NK-92 (cell line): ENCODE results near the gene NRG2.

Experiments
- DNase-seq: peaks from one replicate; lab custom pipeline; 2025; ENCODE audit not compliant: unreplicated experiment; lab: John Stamatoyannopoulos, UW

Gene NRG2

DNA sequence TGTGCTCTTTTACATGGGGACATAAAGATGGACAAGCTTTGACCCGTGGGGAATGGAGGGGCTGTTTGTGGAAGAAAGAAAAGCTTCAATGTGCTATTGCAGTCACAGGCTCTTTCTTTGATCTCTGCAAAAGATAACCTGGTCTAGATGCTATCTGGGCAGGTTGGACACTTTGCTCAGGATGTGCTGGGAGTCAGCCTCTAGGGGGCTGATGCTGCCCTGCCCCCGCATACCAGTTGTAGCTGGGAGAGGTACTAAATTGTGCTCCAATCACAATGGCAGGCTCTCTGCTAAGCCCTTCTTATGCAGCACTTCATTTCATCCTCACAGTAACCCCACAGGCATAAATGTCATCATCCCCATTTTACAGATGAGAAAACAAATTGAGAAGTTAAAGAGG is 180.3 kb downstream of the NRG2 start:
- DNase-seq, result no peak

DNA sequence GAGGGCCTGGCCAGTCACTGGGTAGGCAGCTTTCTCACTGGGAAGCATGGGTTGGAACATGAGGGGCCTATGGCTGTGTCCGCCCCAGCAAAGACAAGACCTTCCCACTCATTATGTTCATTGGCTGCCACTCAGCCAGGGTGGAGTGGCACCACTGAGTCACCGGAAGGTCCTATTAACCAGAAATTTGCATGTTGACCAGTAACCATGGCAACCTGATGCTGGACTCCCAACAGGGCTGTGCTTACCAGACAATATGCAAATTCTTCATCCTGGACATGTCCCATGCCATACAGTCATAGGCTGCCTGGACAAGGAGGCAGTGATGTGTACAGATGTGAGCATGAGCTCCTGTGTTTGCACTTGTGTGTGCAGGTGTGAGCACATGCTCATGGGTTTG is 180.8 kb downstream of the NRG2 start:
- no peak for DNase-seq

DNA sequence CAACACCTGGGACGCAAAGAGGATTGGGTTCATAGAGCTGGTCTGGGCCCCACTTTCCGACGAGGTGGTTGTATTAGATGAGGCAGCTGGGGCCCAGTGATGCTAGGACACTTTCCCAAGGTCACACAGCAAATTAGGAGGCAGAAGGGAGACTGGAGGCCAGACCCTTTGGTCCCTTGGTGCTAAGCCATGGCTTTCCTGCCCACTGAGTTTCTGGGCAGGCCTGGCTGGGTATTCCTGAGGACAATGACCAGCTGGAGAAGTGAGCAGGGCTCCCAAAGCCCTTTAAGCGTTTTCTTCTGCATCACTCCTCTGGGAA is 181.3 kb downstream of the NRG2 start:
- DNase-seq, result no peak

DNA sequence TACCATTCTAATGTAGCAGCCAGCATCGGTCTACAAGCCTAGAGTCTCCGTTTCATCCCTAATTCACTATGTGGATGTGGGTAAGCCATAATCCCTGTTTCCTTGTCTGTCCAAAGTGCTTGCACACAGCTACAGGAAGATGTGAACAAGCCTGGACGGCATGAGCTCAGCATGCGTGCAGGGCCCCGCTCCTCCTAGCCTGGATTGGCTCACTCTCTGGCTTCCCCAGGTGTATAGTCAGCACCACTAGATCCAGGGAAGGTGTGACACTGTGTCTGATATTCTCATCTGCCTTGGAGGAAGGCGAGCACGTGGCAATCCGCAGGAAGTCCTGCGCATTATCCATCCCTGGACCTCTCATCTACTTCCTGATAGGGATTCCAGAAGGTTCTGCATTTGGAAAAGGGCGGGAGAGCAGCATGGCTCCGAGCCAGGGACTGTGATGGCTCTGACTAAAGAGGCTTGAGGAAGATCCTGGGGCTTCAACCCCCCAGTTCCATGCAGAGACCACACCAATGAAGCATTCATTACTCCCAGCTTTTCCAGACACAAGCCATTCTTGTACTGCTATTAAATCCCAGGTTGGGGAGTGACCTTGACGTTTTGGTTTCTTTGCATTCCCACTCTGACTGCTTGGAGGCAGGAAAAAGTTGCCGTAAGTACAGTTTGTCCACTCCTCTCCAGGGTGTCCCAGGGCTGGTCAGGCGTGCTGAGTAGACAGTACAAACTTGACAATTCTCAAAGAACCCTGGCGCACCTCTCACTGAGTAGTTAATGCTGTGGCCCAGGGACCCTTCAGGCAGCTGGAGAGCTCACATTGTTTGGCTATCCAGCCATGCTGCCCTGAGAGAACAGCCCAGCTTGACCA is 181.8 kb downstream of the NRG2 start:
- no peak for DNase-seq

DNA sequence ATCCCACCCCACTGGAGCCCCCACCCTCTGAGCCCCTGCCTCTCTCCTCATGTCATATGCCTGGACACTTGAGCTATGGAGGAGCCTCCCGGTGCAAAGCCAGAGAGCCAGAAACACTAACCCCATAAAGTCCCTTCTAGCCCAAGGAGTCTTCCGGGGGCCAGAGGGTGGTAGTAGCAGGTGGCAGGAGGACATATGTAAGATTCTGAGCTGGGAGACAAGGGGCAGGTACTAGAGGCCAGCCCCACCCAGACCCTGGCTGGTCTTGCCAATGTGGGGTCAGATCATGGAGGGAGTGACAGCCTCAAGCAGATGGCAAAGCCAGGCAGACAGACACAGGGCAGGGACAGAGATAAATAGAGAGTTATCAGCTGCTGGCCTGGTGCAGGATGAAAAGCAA is 184.1 kb downstream of the NRG2 start:
- no peak for DNase-seq

DNA sequence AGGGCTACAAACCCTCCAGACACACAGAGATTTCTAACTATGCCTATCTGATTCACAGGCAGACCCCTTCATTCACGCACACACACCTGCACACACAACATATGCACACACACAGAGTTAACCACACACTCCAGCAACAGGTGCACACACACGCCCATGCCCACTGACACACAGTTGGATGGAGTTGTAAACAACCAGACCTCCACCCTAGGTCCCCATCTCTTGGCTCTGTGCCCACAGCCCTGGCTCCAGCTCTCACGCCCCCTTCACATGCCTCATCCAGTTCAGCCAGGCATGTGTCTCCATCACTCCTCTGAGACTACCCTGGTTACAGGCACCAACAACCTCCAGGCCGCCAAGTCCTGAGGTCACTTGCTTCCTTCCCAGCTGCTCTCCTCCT is 186.4 kb downstream of the NRG2 start:
- DNase-seq, result no peak

DNA sequence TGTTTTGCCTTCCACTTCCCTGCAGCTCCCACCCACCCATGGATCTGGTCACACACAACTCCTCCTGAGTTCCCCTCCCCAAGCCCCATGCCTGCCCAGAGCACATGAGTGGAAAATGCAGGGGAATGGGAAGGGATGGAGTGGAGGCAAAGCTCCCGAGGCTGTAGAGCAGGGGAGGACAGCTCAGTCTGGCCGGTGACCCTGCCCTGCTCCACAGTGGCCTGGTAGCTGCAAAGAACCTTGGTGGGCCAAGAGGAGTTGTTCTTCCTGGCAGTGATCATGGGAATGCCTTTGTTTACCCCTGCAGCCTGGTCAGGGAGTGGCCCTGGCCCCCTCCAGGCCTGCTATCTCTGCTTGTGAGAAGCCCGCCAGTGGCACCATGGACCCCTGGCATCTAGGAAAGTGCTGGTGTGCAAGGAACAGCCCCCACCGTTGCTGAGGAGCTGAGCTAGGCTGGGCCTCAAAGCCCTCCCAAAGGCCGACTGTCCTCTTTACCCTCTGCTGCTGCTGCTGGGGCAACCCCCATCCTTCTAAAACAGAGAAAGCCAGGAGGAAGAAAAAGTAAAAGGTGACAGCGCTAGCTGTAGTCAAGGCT is 187.1 kb downstream of the NRG2 start:
- DNase-seq, result no peak

DNA sequence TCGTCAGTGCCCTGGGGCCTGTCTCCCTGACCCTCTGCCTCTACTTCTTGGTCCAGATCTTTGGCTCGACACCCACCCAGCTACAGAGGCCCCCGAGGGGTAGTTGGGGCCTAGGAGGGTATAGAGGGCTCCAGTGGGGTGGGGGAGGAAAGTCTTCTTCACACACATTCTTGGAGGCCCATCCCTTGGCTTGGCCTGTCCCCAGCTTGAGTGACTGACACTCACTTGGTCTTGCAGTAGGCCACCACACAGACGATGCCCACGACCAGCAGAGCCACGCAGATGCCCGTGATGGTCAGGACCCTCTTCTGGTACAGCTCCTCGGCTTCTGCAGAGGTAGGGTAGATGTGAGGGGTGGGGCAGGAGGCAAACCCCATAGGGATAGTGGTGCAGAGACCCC is 187.6 kb downstream of the NRG2 start:
- DNase-seq, result no peak

DNA sequence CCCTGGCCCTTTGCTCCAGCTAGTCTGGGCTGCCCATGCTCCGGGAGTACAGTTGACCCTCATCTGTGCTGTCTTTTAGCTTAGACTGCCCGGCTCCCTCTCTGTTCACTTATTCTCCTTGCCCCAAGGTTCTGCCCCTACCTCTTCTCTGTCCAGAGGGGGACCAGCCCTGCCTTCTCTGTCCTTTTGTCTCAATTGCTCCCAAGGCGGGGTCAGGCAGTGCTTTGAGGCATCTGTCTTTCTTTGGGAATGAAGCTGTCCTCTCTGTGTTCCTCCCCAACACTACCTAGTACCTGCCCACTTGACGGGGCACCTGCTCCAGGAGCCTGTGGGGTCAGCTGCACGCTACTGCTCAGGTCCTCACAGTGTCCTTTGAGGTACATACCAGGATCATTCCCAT is 188.1 kb downstream of the NRG2 start:
- DNase-seq, result no peak

DNA sequence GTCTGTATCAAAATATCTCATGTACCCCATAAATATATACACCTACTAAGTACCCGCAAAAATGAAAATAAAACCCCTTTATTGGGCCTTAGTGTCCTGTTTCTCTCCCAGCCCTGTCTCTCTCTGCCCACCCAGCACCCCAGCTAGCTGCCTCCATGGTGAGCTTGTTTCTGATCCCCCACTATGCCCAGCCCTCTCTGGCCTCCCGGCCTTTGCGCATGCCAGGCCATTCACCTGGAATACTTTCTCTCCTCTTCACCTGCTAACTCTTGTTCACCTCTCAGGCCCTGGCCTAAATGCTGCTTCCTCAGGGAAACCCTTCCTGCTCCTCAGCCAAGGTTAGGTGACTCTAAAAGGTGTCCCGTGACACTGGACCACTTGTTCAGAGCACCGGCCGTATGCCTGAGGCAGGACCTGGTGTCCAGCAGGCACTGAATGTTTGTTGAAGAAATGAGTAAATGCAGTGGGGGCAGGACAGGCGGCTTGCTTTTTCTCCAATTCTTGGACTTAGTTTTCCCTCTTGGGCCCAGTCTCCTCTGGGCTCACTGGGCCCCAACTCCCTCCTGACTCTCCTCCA is 189.0 kb downstream of the NRG2 start:
- DNase-seq, result no peak

DNA sequence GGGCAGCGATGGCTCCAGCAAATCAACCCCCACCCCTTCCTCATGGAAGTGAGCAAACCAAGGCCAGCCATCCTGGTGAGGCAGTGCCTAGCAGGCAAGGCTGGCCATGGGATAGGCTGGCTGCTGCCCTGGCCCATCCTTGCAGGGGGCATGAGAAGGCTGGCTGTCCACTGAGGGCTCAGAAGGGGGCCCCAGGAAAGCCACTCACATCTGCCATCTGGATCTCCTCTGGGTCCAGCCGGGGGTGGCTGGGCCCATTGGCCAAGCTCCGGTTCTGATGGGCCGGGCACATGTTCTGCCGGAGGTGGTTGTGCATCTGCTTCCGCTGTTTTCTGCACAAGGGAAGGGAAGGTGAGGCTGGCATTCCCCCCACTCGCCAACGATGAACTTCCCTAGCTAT is 190.4 kb downstream of the NRG2 start:
- no peak for DNase-seq

DNA sequence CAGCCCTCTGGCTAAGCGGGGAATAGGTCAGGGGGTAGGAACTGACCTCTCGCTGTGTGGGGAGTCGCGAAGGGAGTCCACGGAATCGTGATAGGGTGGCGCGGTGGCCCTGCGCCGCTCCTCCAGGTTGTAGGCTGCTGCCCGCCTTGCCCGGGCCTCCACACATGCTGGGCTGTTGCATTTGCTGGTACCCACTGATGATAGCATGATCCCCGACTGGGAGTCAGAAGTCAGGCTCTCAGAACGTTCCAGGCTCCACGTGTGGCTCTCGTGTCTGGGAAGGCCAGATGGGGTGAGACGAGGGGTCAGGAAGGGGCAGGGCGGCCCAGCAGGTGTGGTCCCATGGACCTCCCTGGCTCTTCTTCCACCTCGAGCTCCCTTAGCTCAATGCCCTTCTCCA is 191.5 kb downstream of the NRG2 start:
- DNase-seq, result no peak

DNA sequence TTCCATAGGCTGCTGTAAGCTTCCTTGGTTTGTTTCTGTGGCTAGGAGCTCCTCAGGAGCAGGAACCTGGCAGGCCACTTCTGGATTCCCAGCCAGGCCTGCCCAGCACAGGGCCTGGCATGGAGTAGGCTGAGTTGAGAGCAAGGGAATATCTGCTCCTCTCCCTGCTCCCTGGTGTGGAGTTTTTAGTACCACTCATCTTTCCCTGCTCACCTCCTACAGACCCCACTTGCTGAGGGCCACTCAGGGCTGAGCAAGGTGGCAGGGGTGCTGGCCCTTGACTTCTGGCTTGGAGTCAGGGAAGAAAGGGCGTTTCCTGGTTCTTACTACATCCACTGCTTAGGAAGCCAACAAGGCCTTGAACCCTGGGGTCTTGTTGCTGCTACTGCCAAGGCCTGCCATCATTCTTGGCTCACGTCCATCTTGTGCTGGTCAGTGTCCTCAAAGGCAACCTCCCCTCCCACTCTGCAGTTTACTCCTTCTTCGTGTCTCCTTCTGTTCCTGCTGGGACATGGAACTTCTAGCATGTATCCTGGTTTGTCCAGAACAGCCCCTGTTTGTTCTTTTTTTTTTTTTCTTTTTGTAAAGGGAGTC is 192.6 kb downstream of the NRG2 start:
- no peak for DNase-seq

DNA sequence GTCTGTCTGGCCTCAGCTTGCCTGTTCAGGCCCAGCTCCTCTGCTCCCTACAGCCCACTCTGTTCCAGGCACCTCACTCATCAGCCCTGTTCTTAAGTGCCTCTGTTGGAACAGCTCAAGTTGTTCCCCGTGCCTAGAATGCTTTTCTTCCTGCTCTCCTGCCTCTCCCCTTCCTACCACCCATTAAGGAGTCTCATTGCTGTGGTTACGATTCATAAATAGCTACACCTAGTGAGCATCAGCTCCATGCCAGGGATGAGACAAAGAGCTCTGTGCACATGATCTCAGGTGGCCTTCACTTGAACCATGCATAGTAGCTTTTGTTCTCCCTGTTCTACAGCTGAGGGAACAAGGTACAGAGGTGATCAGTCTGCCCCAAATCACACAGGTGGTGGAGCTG is 193.2 kb downstream of the NRG2 start:
- DNase-seq, result no peak

DNA sequence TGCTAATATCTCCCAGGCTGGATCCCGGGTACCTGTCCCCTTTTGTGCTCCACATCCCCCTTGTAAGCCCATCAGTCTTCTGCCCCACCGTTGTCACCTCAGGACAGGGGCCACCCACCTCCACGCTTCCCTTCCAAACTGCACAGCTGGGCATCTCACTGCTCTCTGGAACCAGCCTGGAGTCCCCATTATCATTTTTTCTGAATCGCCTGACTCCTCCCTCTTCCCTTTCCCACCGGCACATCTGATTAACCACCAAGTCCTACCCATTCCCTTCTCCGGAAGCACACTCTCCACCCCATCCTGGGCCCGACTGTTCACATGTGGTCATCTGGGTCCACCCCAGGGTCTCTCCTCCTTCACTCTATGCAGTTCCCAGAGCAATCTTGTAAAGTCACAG is 193.6 kb downstream of the NRG2 start:
- no peak for DNase-seq

DNA sequence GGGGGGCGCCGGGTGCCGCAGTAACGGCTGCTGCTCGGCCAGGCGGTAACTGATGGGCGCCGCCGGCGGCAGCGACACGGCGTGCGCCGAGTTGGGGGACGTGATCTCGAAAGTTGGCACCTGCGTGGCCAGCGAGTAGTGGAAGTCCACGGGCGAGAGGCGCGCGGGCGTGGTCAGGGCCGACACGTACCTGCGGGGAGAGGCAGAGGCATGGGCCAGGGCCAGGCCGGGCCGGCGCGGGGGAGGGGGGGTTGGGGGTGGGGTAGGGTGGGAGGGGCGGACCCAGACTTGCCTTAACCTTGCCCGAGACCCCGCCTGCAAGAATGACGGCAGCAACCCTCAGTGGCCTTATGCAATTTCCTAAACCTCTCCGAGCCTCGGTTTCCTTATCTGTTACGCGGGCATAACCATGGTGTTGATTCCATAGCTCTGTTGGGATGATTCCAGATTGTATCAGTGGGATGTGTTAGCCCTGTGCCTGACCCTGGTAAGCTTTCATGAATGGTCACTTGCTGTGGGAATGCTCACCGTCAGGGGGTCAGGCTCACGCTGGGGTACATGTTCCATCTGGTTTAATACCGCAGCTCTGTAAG is 194.5 kb downstream of the NRG2 start:
- DNase-seq, result no peak

DNA sequence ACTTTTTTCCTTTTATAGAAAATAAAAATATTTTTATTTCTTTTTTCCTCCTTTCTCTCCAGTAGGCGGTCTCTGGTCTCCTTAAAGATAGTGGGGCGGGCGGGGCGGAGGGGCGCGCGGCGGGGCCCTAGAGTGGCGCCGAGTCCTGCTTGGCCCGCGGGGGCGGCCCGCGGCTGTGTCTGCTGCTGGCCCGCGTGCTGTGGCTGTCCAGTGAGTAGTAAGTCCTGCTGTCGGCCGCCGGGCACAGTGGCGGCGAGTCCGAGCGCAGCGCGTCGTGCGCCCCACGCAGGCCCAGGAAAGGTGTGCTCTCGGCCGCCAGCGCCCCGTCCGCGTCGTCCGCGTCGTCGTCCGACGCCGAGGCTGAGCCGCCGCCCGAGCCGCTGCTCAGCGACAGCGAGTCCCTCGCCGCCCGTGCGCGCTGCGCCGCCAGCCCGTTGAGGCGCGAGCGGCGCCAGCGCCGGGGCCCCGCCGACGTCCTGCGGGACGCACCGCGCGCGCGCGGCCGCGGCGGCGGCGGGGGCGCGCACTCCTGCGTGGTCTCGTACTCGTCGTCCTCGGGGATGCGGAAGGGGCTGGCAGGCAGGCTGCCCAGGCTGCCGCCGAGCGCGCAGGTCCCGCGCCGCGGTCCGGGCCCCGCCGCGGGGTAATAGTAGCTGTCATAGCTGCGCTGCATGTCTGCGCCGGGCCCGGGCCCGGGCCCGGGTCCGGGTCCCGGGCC is 195.2 kb downstream of the NRG2 start:
- no peak for DNase-seq

DNA sequence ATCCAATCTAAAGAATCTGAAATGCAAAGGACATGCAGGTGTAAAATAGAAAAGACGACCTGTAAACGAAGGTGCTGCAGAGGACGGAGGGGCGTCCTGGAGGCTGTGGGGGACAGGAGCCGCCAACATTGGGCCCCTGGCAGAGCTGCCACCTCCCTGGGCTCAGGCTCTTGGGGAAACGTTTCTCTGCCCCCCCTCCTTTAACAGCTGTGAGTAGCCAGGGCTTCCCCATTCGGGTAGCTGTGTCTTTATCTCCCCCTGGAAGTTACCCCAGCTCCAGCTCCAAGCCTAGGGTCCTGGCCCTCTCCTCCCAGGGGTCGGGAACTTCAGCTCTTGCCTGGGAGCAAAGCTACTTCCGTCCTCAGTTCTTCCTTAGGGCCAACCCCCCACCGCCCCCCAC is 196.0 kb downstream of the NRG2 start:
- DNase-seq, result no peak

DNA sequence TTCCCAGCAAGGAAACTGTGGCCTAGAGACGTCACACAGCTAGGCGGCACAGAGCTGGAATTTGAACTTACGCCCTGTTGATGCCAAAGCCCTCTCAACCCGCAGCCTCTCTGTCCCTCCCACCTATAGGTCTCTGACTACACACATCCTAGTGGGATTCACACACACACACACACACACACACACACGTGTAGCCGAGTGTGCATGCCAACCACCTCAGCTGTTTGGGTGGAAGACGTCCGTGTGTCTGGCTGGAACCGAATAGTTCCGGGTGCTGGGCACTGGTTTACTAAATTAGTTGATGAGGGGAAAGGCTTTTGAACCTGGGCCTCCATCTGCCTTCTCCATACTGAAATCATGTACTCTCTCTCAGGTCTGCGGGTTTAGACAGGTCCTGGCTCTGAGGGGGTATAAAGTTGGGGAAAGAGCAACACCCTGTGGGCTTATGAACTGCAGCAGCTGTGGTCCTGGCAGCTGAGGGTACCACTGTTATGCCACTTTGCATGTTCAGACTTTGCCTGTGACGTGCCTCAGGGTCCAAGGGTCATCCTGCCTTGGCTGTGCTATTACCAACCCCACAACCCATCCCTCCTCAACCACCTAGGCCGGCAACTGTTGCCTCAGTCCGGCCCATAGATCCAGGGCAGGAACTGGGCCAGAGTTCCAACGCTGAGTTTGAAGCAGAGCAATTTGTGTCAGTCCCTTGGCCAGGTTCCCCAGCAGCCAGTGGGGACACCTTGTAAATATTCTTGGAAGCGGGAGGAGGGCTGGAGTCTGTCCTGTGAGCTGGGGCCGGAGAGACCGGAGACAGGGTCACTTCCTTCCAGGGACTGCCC is 197.0 kb downstream of the NRG2 start:
- DNase-seq, result no peak

DNA sequence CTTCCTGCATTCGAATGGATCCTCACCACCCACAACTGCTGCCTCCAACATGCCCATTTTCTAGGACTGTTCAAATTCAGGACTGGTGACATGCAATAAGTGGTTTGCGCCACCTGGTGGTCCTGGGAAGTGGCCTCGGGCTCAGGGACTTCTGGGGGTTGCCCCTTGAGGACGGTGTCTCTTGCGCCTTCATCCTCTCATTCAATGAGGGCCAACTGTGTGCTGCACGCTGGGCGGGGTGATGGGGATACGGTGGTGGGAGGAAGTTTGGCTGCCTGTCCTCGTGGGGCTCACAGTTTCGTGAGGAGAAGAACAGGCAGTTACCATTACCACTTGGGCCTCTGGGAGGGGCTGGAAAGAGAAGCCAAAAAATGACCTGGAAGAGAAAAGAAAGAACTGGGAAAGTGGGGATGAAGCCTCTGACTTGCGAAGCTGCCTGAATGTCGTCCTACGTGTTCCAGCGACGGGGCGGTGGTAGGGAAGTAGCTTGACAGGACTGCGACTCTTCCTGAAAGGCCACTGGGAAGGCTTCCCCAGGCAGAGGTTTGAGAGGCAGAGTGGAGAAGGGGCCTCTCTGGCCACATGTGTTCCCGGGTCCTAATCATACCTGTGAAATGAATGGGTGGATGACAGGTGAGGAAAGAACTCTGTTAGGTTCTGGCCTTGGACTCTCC is 198.5 kb downstream of the NRG2 start:
- no peak for DNase-seq
